Endothelial cell of umbilical vein (primary cell): ENCODE results near the gene NT5DC1. TPM values are rescaled to one million over a fixed set of nuclear protein-coding genes. Genes with fewer than 3 reads are reported as not detected.

Experiments
- BruUV-seq: library from RNA; stranded (reverse); fragments of 400-500 nt; replicated peaks from 2 replicates; lab custom pipeline; 2021; lab: Mats Ljungman, UMichigan
- CTCF ChIA-PET: fragments of 300-600, 350-600 bp; sonication (Branson Sonifier 250); formaldehyde crosslinking; loops from one replicate; lab custom pipeline; 2021; ENCODE audit warnings: antibody characterized with exemption, inconsistent platforms; lab: Charles Lee
- POLR2A ChIA-PET: fragments of 300-600, 350-600 bp; sonication (Branson Sonifier 250); formaldehyde crosslinking; loops from one replicate; lab custom pipeline; 2021; ENCODE audit warnings: antibody characterized with exemption, inconsistent platforms; lab: Charles Lee
- DNase-seq: peaks from one replicate; pipeline ENCODE4 v3.0.0-alpha.2; 2011; ENCODE audit warnings: low read depth, low spot score
- FAIRE-seq: peaks from 2 replicates; lab custom pipeline; 2011; peaks lifted over from hg19 to GRCh38; lab: Jason Lieb, UNC
- H2AFZ ChIP-seq: 2 replicates; pipeline ENCODE4 v1.6.0; 2012; ENCODE audit warnings: low read depth, low read length, control low read depth, inconsistent platforms
- H3K27ac ChIP-seq: 2 replicates; pipeline ENCODE4 v1.5.1; 2011; ENCODE audit warnings: low read depth, mild to moderate bottlenecking, control low read depth, low read length, moderate library complexity; ENCODE audit not compliant: insufficient read depth
- H3K27me3 ChIP-seq, 2 experiments: 2 replicates each; pipeline versions ENCODE4 v1.6.0 to v1.6.1; 2011; ENCODE audit warnings: low read length in 2 of 2, mixed read lengths in 1 of 2; ENCODE audit not compliant: control insufficient read depth in 2 of 2, insufficient read depth in 2 of 2
- H3K36me3 ChIP-seq, 2 experiments: 2 replicates in 1 of 2; 3 replicates in 1 of 2; pipeline ENCODE4 v1.5.1; 2011; ENCODE audit warnings: low read length in 2 of 2, mild to moderate bottlenecking in 1 of 2, moderate library complexity in 1 of 2; ENCODE audit not compliant: control insufficient read depth in 2 of 2, insufficient read depth in 2 of 2; ENCODE audit errors: extremely low read depth in 1 of 2
- H3K4me1 ChIP-seq: 3 replicates; pipeline ENCODE4 v1.5.1; 2011; ENCODE audit warnings: mild to moderate bottlenecking, low read length; ENCODE audit not compliant: control insufficient read depth, insufficient read depth; ENCODE audit errors: extremely low read depth
- H3K4me2 ChIP-seq: 2 replicates; pipeline ENCODE4 v1.6.1; 2011; ENCODE audit warnings: low read length, control low read depth, mixed read lengths; ENCODE audit not compliant: insufficient read depth
- H3K4me3 ChIP-seq, 3 experiments: fragments of 200-600 bp in 1 of 3; sonication (generic), shearing (Covaris generic) in 1 of 3; replicated peaks in 1 of 3; 2 replicates each; pipeline ENCODE4 v1.5.1; 2011 to 2016; ENCODE audit warnings: control low read depth in 3 of 3, low read length in 3 of 3, mild to moderate bottlenecking in 2 of 3, inconsistent platforms in 1 of 3, low read depth in 1 of 3, moderate library complexity in 1 of 3; ENCODE audit not compliant: insufficient read depth in 1 of 3
- H3K79me2 ChIP-seq: 2 replicates; pipeline ENCODE4 v1.6.0; 2012; ENCODE audit warnings: low read length, inconsistent platforms; ENCODE audit not compliant: control insufficient read depth, insufficient read depth
- H3K9ac ChIP-seq: replicated peaks from 2 replicates; pipeline ENCODE3; 2011; ENCODE audit warnings: low read length, control low read depth; ENCODE audit not compliant: insufficient read depth; ENCODE audit errors: extremely low read depth
- H3K9me1 ChIP-seq: replicated peaks from 3 replicates; pipeline ENCODE4 v1.6.0; 2011; ENCODE audit warnings: mild to moderate bottlenecking, low read length; ENCODE audit not compliant: control insufficient read depth, insufficient read depth; ENCODE audit errors: extremely low read depth
- H3K9me3 ChIP-seq: replicated peaks from 2 replicates; pipeline ENCODE4 v1.5.1; 2012; ENCODE audit warnings: low read length, inconsistent platforms; ENCODE audit not compliant: control insufficient read depth, insufficient read depth
- H4K20me1 ChIP-seq: replicated peaks from 2 replicates; pipeline ENCODE3; 2011; ENCODE audit warnings: mild to moderate bottlenecking, low read length; ENCODE audit not compliant: control insufficient read depth, insufficient read depth; ENCODE audit errors: extremely low read depth
- CTCF ChIP-seq, 2 donors: IDR thresholded peaks; 1 replicate in 1 of 2; 2 replicates in 1 of 2; pipeline ENCODE4 v1.5.1; 2011; ENCODE audit warnings: low read length in 2 of 2, mild to moderate bottlenecking in 2 of 2, moderate library complexity in 2 of 2, control low read depth in 1 of 2, inconsistent platforms in 1 of 2, low read depth in 1 of 2; ENCODE audit not compliant: insufficient read depth in 1 of 2; ENCODE audit errors: extremely low read depth in 1 of 2
- POLR2A ChIP-seq: IDR thresholded peaks from 2 replicates; pipeline ENCODE4 v1.6.1; 2012; ENCODE audit warnings: low read depth, mild to moderate bottlenecking, control low read depth, low read length
- dilution Hi-C: fragments of 300-500 bp; cut with MboI; formaldehyde crosslinking; loops from one replicate; pipeline ENCODE4 v1.15.0; 2019; ENCODE audit warnings: low sequenced_read_pairs; ENCODE audit not compliant: extremely low pct_ligation_motif_present
- intact Hi-C: fragments of 100-400 bp; cut with micrococcal nuclease; formaldehyde crosslinking; loops from one replicate; pipeline ENCODE4 v1.10.0; 2022
- polyA plus RNA-seq, 4 experiments: library from polyadenylated mRNA; depleted of rRNA in 3 of 4; stranded (reverse) in 3 of 4; unstranded in 1 of 4; fragments of >200 nt; gene quantifications; 2 replicates each; pipeline versions ENCODE4 v1.2.1 to v1.2.3, GENCODE V29; 2011 to 2012; ENCODE audit warnings: missing spikeins in 1 of 4
- total RNA-seq: library from RNA; stranded (reverse); gene quantifications from 2 replicates; pipeline ENCODE4 v1.2.3, GENCODE V29; 2021

Gene NT5DC1
- total and polyA plus RNA-seq, 2 donors (not counting 3 experiments of a cell fraction or from before 2014, with no cell fraction given), result 11.3 to 24.3 TPM

DNA sequence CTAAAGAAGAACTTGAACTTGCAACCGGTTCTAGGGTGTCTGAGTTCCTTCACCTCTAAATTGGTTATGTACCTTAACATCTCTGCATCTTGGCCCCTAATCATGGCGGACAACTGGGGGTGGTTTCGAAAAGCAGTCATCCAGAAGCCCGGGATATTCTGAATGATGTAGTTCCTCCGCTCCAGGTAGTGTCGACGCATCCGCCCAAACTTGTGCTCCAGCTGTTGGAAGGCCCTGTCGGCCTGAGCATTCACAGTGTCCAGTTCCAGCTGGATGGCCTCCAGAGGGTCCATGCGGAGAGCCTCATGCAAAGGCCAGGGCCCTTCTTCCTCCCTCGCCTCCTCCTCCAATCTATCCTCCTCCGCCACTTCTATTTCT is 178.2 kb downstream of the NT5DC1 start:
- POLR2A ChIA-PET, result interaction anchor here (1.2 kb wide), 1 partner anchor 10 kb away, joined by 3 read pairs; no protein-coding TSS in a partner anchor
- Histone ChIP-seq H2AFZ (peak overlapping the region; percentile 48), H3K9ac (peak overlapping the region; percentile 94), H3K9me3 (no peaks in the 10 kb centered on the region), H4K20me1 (peaks cover 3% of the 10 kb centered on the region), H3K27ac (peak overlapping the region; percentile 84), H3K79me2 (peaks cover 38% of the 10 kb centered on the region), H3K4me1 (peaks cover 37% of the 10 kb centered on the region), H3K9me1 (no peaks in the 10 kb centered on the region), H3K4me3 (peak overlapping the region; percentile 31 to 79 (median 53)), H3K27me3 (no peaks in the 10 kb centered on the region), H3K4me2 (peak overlapping the region; percentile 54), H3K36me3 (peaks cover 0 to 5% of the 10 kb centered on the region in 2 experiments)
- CTCF ChIA-PET, result interaction anchor here (1.5 to 5.1 kb wide), 7 partner anchors 9 to 256 kb away, joined by 3 to 77 read pairs (median 8); no protein-coding TSS in a partner anchor
- dilution Hi-C loops (no loop called here), intact Hi-C loops (loop anchor here (1.0 to 2.0 kb wide), 4 partner anchors 25 to 337 kb away; partner anchors contain the start of genes RSPH4A, RWDD1 and TSPYL4)
- FAIRE-seq (peak; percentile 49), DNase-seq (no peak)
- BruUV-seq, result no TSS peak
- TF ChIP-seq CTCF (IDR thresholded peaks at IDR 0.05; ENCODE audit: extremely low read depth in 1 of 2, insufficient read depth in 1 of 2, low read depth in 1 of 2, low read length in 2 of 2) (no peak), POLR2A (no peak)
